ENCODE data around the gene MMP24. TPM values are rescaled to one million over a fixed set of nuclear protein-coding genes. Genes with fewer than 3 reads are reported as not detected.

The MMP24 gene
- total and polyA plus RNA-seq, 2 donors: 0.05 to 0.11 TPM

- H3K27me3 ChIP-seq (ENCODE audit: control insufficient read depth in 2 of 2, insufficient read depth in 1 of 2, low read length in 1 of 2): no peaks in the 10 kb centered on the region
- no peak for DNase-seq (ENCODE audit: low read depth in 6 of 9, low spot score in 9 of 9)
- no peaks in the 10 kb centered on the region for H3K9me3 ChIP-seq (ENCODE audit: control insufficient read depth in 2 of 2, insufficient read depth in 1 of 2, low read length in 1 of 2)
- peaks cover 4 to 14% of the 10 kb centered on the region in 2 donors for H3K4me1 ChIP-seq (ENCODE audit: control insufficient read depth in 2 of 2, insufficient read depth in 2 of 2, low read length in 2 of 2)
- H3K36me3 ChIP-seq (ENCODE audit: control insufficient read depth in 2 of 2, insufficient read depth in 2 of 2, low read length in 1 of 2): peaks cover 20 to 22% of the 10 kb centered on the region in 2 donors
- 95% methylated on average over 13 of the region's 13 CpGs for WGBS
- H3K4me3 ChIP-seq (ENCODE audit: low read length in 2 of 2): no peak overlapping the region
- no peak overlapping the region for H3K27ac ChIP-seq (ENCODE audit: low read depth in 1 of 2, low read length in 1 of 2)
Observed at GRCh38 chr20:35273449-35274171, 47.1 kb downstream of the MMP24 start.

DNA sequence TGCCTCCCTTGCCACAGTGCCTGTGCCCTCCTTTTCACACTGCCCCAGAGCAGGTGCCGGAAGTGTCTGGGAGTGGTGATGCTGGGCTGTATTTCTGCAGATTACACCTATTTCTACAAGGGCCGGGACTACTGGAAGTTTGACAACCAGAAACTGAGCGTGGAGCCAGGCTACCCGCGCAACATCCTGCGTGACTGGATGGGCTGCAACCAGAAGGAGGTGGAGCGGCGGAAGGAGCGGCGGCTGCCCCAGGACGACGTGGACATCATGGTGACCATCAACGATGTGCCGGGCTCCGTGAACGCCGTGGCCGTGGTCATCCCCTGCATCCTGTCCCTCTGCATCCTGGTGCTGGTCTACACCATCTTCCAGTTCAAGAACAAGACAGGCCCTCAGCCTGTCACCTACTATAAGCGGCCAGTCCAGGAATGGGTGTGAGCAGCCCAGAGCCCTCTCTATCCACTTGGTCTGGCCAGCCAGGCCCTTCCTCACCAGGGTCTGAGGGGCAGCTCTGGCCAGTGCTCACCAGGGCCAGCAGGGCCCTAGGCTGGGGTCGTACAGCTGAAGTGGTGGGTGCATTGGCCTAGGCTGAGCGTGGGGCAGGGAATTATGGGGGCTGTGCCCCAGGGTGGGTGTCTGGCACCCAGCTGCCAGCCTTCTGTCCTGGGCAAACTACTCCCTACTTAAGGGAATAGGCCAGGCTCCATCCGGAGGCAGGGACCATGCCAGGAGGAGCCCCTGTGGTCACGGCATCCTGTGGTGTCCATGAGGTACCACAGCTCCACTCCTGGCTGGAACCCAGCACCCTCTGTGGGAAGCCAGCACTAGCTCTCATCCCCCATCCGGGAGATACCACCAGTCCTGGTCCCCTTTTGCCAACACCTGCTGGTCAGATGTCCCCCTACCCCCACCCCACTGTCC lies 47.9 kb downstream of the MMP24 start:
- no peaks in the 10 kb centered on the region for H3K27me3 ChIP-seq (ENCODE audit: control insufficient read depth in 2 of 2, insufficient read depth in 1 of 2, low read length in 1 of 2)
- no peaks in the 10 kb centered on the region for H3K9me3 ChIP-seq (ENCODE audit: control insufficient read depth in 2 of 2, insufficient read depth in 1 of 2, low read length in 1 of 2)
- no peak for DNase-seq (ENCODE audit: low read depth in 6 of 9, low spot score in 9 of 9)
- peaks cover 28 to 30% of the 10 kb centered on the region in 2 donors for H3K36me3 ChIP-seq (ENCODE audit: control insufficient read depth in 2 of 2, insufficient read depth in 2 of 2, low read length in 1 of 2)
- no peak overlapping the region for H3K4me3 ChIP-seq (ENCODE audit: low read length in 2 of 2)
- whole genome bisulfite sequencing: 98% methylated on average over 24 of the region's 24 CpGs
- H3K27ac ChIP-seq (ENCODE audit: low read depth in 1 of 2, low read length in 1 of 2): no peak overlapping the region
- peaks cover 4 to 14% of the 10 kb centered on the region in 2 donors for H3K4me1 ChIP-seq (ENCODE audit: control insufficient read depth in 2 of 2, insufficient read depth in 2 of 2, low read length in 2 of 2)

GRCh38 chr20:35275741-35276251 lies 49.3 kb downstream of the MMP24 start:
- peaks cover 42 to 43% of the 10 kb centered on the region in 2 donors for H3K36me3 ChIP-seq (ENCODE audit: control insufficient read depth in 2 of 2, insufficient read depth in 2 of 2, low read length in 1 of 2)

DNA sequence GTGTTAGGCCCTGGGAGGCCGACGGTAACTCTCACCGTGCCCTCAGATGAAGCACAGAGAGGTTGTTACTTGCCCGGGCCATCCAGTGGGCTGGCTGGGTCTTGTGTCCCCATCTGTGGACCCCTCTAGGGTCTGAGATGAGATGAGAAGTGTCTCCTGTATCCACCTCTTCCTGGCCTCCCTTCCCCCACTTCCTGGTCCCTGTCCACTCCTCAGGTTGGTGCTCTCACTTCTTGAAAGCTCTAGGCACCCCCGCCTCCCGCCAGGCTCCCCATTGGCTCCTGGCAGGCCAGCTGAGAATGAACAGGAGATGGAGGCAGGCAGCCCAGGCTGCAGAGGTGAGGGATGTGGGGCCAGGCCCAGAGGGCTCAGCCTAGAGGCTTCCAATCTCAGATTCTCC lies 49.9 kb downstream of the MMP24 start:
- H3K36me3 ChIP-seq (ENCODE audit: control insufficient read depth in 2 of 2, insufficient read depth in 2 of 2, low read length in 1 of 2): peaks cover 43 to 44% of the 10 kb centered on the region in 2 donors
- H3K27ac ChIP-seq (ENCODE audit: low read depth in 1 of 2, low read length in 1 of 2): peak overlapping the region in 1 of 2 donors; percentile 37
- DNase-seq (ENCODE audit: low read depth in 6 of 9, low spot score in 9 of 9): no peak
- no peaks in the 10 kb centered on the region for H3K9me3 ChIP-seq (ENCODE audit: control insufficient read depth in 2 of 2, insufficient read depth in 1 of 2, low read length in 1 of 2)
- H3K27me3 ChIP-seq (ENCODE audit: control insufficient read depth in 2 of 2, insufficient read depth in 1 of 2, low read length in 1 of 2): no peaks in the 10 kb centered on the region
- WGBS: 100% methylated on average over 6 of the region's 6 CpGs
- H3K4me1 ChIP-seq (ENCODE audit: control insufficient read depth in 2 of 2, insufficient read depth in 2 of 2, low read length in 2 of 2): peaks cover 4 to 12% of the 10 kb centered on the region in 2 donors
- H3K4me3 ChIP-seq (ENCODE audit: low read length in 2 of 2): peak overlapping the region in 1 of 2 donors; percentile 83

More at GRCh38 chr20:35275741-35276251, 49.3 kb downstream of the MMP24 start:
- Histone ChIP-seq H3K27ac (ENCODE audit: low read depth in 1 of 2, low read length in 1 of 2) (no peak overlapping the region), H3K4me3 (ENCODE audit: low read length in 2 of 2) (no peak overlapping the region), H3K4me1 (ENCODE audit: control insufficient read depth in 2 of 2, insufficient read depth in 2 of 2, low read length in 2 of 2) (peaks cover 4 to 12% of the 10 kb centered on the region in 2 donors), H3K9me3 (ENCODE audit: control insufficient read depth in 2 of 2, insufficient read depth in 1 of 2, low read length in 1 of 2) (no peaks in the 10 kb centered on the region), H3K27me3 (ENCODE audit: control insufficient read depth in 2 of 2, insufficient read depth in 1 of 2, low read length in 1 of 2) (no peaks in the 10 kb centered on the region)
- WGBS: 97% methylated on average over 12 of the region's 12 CpGs
- DNase-seq (ENCODE audit: low read depth in 6 of 9, low spot score in 9 of 9): no peak

DNA sequence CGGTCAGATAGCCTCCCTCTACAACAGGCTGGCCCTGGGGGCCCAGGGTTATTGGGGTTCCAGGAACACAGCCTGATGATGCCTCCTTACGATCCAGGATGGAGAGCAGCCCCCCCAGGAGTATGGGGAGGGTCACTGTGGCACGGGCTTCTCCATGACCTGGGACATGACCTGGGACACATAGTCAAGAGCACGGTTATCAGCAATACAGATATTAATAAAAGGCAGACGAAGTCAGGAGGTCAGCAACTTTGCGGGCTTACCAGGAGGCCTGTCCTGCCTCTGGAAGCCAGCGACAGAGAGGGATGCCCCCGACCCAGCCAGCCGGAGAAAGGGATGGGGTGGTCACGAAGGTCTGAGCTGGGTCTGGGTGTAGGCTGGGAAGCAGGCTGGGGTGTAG lies 50.6 kb downstream of the MMP24 start:
- H3K27ac ChIP-seq (ENCODE audit: low read depth in 1 of 2, low read length in 1 of 2): peak overlapping the region; percentile 81 to 91
- H3K9me3 ChIP-seq (ENCODE audit: control insufficient read depth in 2 of 2, insufficient read depth in 1 of 2, low read length in 1 of 2): no peaks in the 10 kb centered on the region
- DNase-seq (ENCODE audit: low read depth in 6 of 9, low spot score in 9 of 9): no peak
- no peaks in the 10 kb centered on the region for H3K27me3 ChIP-seq (ENCODE audit: control insufficient read depth in 2 of 2, insufficient read depth in 1 of 2, low read length in 1 of 2)
- peaks cover 40% of the 10 kb centered on the region in 2 donors for H3K36me3 ChIP-seq (ENCODE audit: control insufficient read depth in 2 of 2, insufficient read depth in 2 of 2, low read length in 1 of 2)
- H3K4me1 ChIP-seq (ENCODE audit: control insufficient read depth in 2 of 2, insufficient read depth in 2 of 2, low read length in 2 of 2): peaks cover 4 to 12% of the 10 kb centered on the region in 2 donors
- peak overlapping the region; percentile 71 to 83 for H3K4me3 ChIP-seq (ENCODE audit: low read length in 2 of 2)
- WGBS: 19% methylated on average over 10 of the region's 10 CpGs

GRCh38 chr20:35277531-35278395 lies 51.3 kb downstream of the MMP24 start, which contains the start of gene MMP24OS:
TSS of gene MMP24OS (minus strand) at chr20:35278122. CDS start at chr20:35277929, 193 bp downstream.
- Histone ChIP-seq H3K4me1 (ENCODE audit: control insufficient read depth in 2 of 2, insufficient read depth in 2 of 2, low read length in 2 of 2) (peaks cover 4 to 12% of the 10 kb centered on the region in 2 donors), H3K27me3 (ENCODE audit: control insufficient read depth in 2 of 2, insufficient read depth in 1 of 2, low read length in 1 of 2) (no peaks in the 10 kb centered on the region), H3K9me3 (ENCODE audit: control insufficient read depth in 2 of 2, insufficient read depth in 1 of 2, low read length in 1 of 2) (no peaks in the 10 kb centered on the region), H3K27ac (ENCODE audit: low read depth in 1 of 2, low read length in 1 of 2) (peak within 1 kb of the TSS; percentile 91 to 96), H3K36me3 (ENCODE audit: control insufficient read depth in 2 of 2, insufficient read depth in 2 of 2, low read length in 1 of 2) (peaks cover 40% of the 10 kb centered on the region in 2 donors), H3K4me3 (ENCODE audit: low read length in 2 of 2) (peak within 1 kb of the TSS; percentile 71 to 83)
- peak; percentile 60 to 92 (median 81) for DNase-seq (ENCODE audit: low read depth in 6 of 9, low spot score in 9 of 9)
- 1% methylated on average over 76 of the region's 76 CpGs for WGBS

GRCh38 chr20:35279040-35279439 lies 52.5 kb downstream of the MMP24 start:
- no peak for DNase-seq (ENCODE audit: low read depth in 6 of 9, low spot score in 9 of 9)
- no peaks in the 10 kb centered on the region for H3K27me3 ChIP-seq (ENCODE audit: control insufficient read depth in 2 of 2, insufficient read depth in 1 of 2, low read length in 1 of 2)
- peaks cover 36 to 40% of the 10 kb centered on the region in 2 donors for H3K36me3 ChIP-seq (ENCODE audit: control insufficient read depth in 2 of 2, insufficient read depth in 2 of 2, low read length in 1 of 2)
- over 99% methylated on average over 5 of the region's 5 CpGs for WGBS
- H3K27ac ChIP-seq (ENCODE audit: low read depth in 1 of 2, low read length in 1 of 2): no peak overlapping the region
- no peak overlapping the region for H3K4me3 ChIP-seq (ENCODE audit: low read length in 2 of 2)
- H3K9me3 ChIP-seq (ENCODE audit: control insufficient read depth in 2 of 2, insufficient read depth in 1 of 2, low read length in 1 of 2): no peaks in the 10 kb centered on the region
- peaks cover 9 to 20% of the 10 kb centered on the region in 2 donors for H3K4me1 ChIP-seq (ENCODE audit: control insufficient read depth in 2 of 2, insufficient read depth in 2 of 2, low read length in 2 of 2)

DNA sequence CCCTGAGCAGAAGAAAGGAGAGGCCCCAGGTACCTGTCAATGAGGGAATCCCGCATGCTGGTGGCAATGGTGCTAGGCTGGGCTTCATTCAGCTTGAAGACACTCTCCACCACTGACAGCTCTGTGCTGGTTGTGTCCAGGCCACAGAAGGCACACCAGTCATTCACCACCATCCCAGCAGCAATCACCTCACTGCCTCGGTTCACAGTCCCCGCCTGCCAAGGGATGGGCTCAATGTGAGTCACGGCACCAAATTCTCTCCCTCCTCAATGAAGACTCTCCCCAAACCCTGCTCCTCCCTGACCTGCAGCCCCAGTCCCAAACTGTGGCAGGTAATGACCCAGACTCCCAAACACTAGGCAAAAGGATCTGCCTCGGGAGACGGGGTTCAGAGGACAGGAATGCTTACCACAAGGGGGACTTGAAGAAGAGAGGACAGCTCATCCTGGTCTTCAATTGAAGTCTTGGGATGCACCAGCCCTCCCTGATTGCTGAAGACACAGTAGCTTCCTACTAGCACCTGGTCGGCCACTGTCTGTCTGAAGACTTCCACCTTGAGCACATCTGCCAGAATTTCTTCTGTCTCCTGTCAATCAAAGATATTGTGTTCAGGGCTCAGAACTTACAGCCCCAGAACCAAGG lies 53.2 kb downstream of the MMP24 start:
- Histone ChIP-seq H3K9me3 (ENCODE audit: control insufficient read depth in 2 of 2, insufficient read depth in 1 of 2, low read length in 1 of 2) (peaks cover 0 to 2% of the 10 kb centered on the region in 2 donors), H3K4me1 (ENCODE audit: control insufficient read depth in 2 of 2, insufficient read depth in 2 of 2, low read length in 2 of 2) (peaks cover 9 to 20% of the 10 kb centered on the region in 2 donors), H3K27me3 (ENCODE audit: control insufficient read depth in 2 of 2, insufficient read depth in 1 of 2, low read length in 1 of 2) (no peaks in the 10 kb centered on the region), H3K27ac (ENCODE audit: low read depth in 1 of 2, low read length in 1 of 2) (no peak overlapping the region), H3K36me3 (ENCODE audit: control insufficient read depth in 2 of 2, insufficient read depth in 2 of 2, low read length in 1 of 2) (peaks cover 33 to 34% of the 10 kb centered on the region in 2 donors), H3K4me3 (ENCODE audit: low read length in 2 of 2) (no peak overlapping the region)
- 97% methylated on average over 7 of the region's 7 CpGs for WGBS
- no peak for DNase-seq (ENCODE audit: low read depth in 6 of 9, low spot score in 9 of 9)
